MV-4-11 (cell line): ENCODE results near the gene ACTL10.
A peak's percentile ranks its signal among the peaks of the same experiment; 100 is the strongest.
"Not testable (repeated sequence)": the region's sequence is repeated elsewhere in the genome, so short reads cannot be mapped to it uniquely, and the experiment has no call there.

Source experiments
- DNase-seq: peaks from one replicate; lab custom pipeline; 2025; lab: John Stamatoyannopoulos, UW

The ACTL10 gene

DNA sequence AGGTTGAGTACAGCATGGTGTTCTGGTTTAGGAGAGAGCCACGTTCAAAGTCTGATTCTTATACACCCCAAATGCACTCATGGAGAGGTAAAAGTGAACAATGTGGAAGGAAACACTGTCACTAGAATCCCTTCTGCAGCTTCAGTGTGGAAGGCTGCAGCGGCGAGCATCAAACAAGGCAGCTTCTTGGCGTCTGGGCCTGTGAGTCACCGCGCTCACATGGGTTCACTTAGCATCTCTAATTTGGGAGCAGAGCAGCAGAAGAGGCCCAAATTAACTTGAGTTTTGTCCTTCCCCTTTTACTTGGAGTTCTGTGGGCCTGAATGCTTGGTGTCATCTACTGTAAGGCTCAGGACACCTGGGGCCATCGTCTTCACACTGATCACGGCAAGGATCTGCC lies 30.4 kb downstream of the ACTL10 start:
- DNase-seq: peak; percentile 73

DNA sequence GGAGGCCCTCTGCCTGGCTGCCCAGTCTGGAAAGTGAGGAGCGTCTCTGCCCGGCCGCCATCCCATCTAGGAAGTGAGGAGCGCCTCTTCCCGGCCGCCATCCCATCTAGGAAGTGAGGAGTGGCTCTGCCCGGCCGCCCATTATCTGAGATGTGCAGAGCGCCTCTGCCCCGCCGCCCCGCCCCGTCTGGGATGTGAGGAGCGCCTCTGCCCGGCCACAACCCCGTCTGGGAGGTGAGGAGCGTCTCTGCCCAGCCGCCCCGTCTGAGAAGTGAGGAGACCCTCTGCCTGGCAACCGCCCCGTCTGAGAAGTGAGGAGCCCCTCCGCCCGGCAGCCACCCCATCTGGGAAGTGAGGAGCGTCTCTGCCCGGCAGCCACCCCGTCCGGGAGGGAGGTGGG lies 32.2 kb downstream of the ACTL10 start:
- DNase-seq: not testable (repeated sequence)

DNA sequence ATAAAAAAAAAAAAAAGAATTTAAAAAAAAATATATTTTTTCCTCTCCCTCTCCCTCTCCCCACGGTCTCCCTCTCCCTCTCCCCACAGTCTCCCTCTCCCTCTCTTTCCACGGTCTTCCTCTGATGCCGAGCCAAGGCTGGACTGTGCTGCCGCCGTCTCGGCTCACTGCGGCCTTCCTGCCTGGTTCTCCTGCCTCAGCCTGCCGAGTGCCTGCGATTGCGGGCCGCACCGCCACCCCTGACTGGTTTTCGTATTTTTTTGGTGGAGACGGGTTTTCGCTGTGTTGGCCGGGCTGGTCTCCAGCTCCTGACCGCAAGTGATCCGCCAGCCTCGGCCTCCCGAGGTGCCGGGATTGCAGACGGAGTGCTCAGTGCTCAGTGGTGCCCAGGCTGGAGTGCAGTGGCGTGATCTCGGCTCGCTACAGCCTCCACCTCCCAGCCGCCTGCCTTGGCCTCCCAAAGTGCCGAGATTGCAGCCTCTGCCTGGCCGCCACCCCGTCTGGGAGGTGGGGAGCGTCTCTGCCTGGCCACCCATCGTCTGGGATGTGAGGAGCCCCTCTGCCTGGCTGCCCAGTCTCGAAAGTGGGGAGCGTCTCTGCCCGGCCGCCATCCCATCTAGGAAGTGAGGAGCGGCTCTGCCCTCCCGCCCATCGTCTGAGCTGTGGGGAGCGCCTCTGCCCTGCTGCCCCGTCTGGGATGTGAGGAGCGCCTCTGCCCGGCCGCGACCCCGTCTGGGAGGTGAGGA lies 34.1 kb downstream of the ACTL10 start:
- not testable (repeated sequence) for DNase-seq

- no peak for DNase-seq
Observed at GRCh38 chr20:33701629-33702450, 35.1 kb downstream of the ACTL10 start.

- no peak for DNase-seq
Observed at GRCh38 chr20:33702861-33703260, 36.1 kb downstream of the ACTL10 start.

DNA sequence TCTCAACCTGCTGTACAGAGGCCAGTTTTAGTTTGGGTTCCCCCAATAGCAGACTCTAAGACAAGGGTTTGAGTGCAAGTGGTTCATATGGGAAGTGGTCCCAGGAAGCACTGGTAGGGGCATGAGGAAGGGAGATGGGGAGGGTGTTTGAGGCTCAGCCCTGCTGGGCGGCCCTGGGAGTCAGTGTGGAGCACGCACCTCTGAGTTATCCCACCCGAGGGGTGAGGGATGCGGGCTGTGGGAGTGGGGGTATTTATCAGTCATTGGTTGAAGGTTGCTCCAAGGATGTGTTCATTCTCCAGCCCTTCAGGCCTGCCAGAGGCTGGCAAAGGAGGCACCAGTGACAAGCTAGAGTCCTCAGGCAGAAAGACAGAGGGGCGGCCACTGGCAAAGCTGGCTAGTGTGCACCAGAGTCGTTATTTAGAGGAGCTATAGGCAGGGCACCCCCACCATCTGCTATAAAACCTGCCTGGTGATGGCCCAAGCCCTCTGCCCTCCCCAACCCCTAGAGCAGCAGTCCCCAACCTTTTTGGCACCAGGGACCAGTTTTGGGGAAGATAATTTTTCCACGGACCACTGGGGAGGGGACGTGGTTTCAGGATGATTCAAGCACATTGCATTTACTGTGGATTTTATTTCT lies 36.9 kb downstream of the ACTL10 start:
- DNase-seq: no peak

GRCh38 chr20:33704197-33704924 lies 37.6 kb downstream of the ACTL10 start:
- DNase-seq: no peak

DNA sequence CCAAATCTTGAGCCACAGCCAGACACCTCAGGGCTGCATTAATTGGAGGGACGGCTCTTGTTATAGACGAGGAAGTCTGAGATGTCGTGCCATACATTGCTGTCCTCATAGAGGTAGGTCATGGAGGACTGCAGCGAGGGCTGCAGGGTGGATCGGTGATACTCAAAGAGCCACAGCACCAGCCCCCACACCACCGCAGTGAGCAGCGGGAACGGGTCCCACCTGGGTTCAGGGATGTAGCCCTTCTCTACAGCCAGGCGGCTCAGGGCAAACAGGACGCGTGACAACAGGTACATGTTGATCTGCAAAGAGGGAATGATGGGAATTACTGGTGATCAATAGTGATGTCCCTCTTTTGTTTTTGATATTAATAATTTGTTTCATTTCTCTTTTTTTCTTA lies 40.9 kb downstream of the ACTL10 start:
- no peak for DNase-seq

GRCh38 chr20:33709398-33709797 lies 42.7 kb downstream of the ACTL10 start:
- no peak for DNase-seq

DNA sequence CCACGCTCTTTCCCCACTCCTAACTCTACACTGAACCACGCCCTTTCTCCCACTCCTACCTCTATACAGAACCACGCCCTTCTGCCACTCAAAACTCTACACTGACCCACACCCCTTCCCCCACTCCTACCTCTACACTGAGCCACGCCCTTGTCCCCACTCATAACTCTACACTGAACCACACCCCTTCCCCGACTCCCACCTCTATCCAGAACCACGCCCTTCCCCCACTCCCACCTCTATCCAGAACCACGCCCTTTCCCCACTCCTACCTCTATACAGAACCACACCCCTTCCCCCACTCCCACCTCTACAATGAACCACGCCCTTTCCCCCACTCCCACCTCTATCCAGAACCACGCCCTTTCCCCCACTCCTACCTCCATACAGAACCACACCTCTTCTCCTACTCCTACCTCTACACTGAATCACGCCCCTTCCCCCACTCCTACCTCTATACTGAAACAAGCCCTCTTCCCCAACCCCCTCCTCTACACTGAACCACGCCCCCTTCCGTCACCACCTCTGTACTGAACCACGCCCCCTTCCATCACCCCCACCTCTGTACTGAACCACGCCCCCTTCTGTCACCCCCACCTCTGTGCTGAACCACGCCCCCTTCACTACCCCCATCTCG lies 43.3 kb downstream of the ACTL10 start:
- DNase-seq: no peak

DNA sequence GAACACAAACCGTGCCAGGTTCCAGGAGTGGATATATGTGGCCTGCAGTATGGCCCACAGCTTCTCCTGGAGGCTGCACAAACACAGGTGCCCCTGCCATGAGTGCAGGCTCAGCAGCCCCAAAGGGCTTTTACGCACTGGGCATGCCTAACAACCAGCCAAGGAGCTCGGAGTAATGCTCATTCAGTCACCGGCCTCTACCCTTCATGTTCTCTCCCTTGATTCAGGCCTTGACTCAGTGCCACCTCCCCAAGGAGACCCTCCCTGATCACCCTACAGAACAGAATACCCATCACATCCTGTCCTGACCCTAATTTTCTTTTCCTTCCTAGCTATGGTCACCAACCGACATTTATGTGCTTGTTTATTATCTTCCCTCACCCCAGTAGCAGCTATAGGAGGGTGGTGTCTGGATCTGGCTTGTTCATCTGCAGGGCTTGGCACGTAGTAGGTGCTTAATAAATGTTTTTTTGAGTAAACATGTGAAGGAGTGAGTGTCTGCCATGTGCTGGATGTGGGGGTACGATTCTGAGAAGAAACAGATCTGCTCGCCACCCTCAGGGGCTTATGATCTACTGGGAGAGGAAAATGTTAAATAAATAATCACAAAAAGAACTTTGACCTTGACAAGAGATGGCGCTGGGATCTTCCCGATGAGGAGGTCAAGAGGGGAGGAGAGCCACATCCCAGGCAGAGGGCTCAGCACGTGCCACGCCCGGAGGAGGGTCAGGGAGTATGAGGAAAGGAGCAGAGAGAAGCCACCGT lies 44.1 kb downstream of the ACTL10 start:
- no peak for DNase-seq

- DNase-seq: no peak
Observed at GRCh38 chr20:33711446-33711738, 44.6 kb downstream of the ACTL10 start.

- no peak for DNase-seq
Observed at GRCh38 chr20:33713865-33714367, 47.2 kb downstream of the ACTL10 start.

GRCh38 chr20:33716498-33716897 lies 49.8 kb downstream of the ACTL10 start:
- no peak for DNase-seq
